B cell (primary cell): Measurements from ENCODE around the gene RCBTB1. TPM values are rescaled to one million over a fixed set of nuclear protein-coding genes. Genes with fewer than 3 reads are reported as not detected.
A peak's percentile ranks its signal among the peaks of the same experiment; 100 is the strongest.

Experiments used
- ATAC-seq: fragments of 200-7000 bp; cut with Tn5 transposase; one replicate; pipeline ENCODE4 v1.10.0; 2021; ENCODE audit warnings: low read depth, mild to moderate bottlenecking, moderate number of reproducible peaks, moderate library complexity
- CTCF ChIA-PET: fragments of 350-600 bp; sonication (Branson Sonifier 250); formaldehyde crosslinking; loops from one replicate; lab custom pipeline; 2021; ENCODE audit warnings: antibody characterized with exemption, inconsistent platforms; lab: Charles Lee
- POLR2A ChIA-PET: fragments of 350-600 bp; sonication (Branson Sonifier 250); formaldehyde crosslinking; loops from one replicate; lab custom pipeline; 2021; ENCODE audit warnings: antibody characterized with exemption; lab: Charles Lee
- DNase-seq: peaks from one replicate; pipeline ENCODE4 v3.0.0; 2013
- H2AFZ ChIP-seq: 2 replicates; pipeline ENCODE4 v1.6.1; 2012; ENCODE audit warnings: mild to moderate bottlenecking, low read depth, low read length; ENCODE audit not compliant: insufficient read depth, poor library complexity, severe bottlenecking
- H3K27ac ChIP-seq, 2 donors: 1 replicate in 1 of 2; 2 replicates in 1 of 2; pipeline ENCODE4 v1.5.1; 2012 to 2013; ENCODE audit warnings: low read length in 2 of 2, mild to moderate bottlenecking in 2 of 2, moderate library complexity in 1 of 2
- H3K27me3 ChIP-seq, 4 experiments: fragments of 200-600 bp in 1 of 4; sonication (generic) in 1 of 4; replicated peaks in 1 of 4; 1 replicate in 2 of 4; 2 replicates in 2 of 4; pipeline versions ENCODE4 v1.6.1 to v1.7.0; 2013 to 2016; ENCODE audit warnings: low read length in 3 of 4, mild to moderate bottlenecking in 2 of 4, mixed read lengths in 1 of 4, moderate library complexity in 1 of 4; ENCODE audit not compliant: insufficient read depth in 4 of 4, control insufficient read depth in 3 of 4; ENCODE audit errors: control extremely low read depth in 1 of 4
- H3K36me3 ChIP-seq, 2 experiments: replicated peaks in 1 of 2; 1 replicate in 1 of 2; 2 replicates in 1 of 2; pipeline versions ENCODE4 v1.6.1 to v1.7.1; 2013; ENCODE audit warnings: low read length in 1 of 2; ENCODE audit not compliant: insufficient read depth in 2 of 2, control insufficient read depth in 1 of 2; ENCODE audit errors: control extremely low read depth in 1 of 2, extremely low read depth in 1 of 2
- H3K4me1 ChIP-seq, 2 donors: fragments of 200-600 bp in 1 of 2; sonication (generic) in 1 of 2; 1 replicate in 1 of 2; 2 replicates in 1 of 2; pipeline versions ENCODE4 v1.5.1 to v1.6.1; 2013 to 2017; ENCODE audit warnings: low read length in 2 of 2; ENCODE audit not compliant: control insufficient read depth in 2 of 2, insufficient read depth in 2 of 2
- H3K4me2 ChIP-seq: replicated peaks from 2 replicates; pipeline ENCODE3; 2012; ENCODE audit warnings: mild to moderate bottlenecking, low read depth, low read length; ENCODE audit not compliant: poor library complexity, severe bottlenecking
- H3K4me3 ChIP-seq, 5 experiments: fragments of 200-600 bp in 1 of 5; sonication (generic) in 1 of 5; 1 replicate in 3 of 5; 2 replicates in 2 of 5; pipeline versions ENCODE4 v1.5.1 to v1.7.0; 2011 to 2016; ENCODE audit warnings: low read length in 4 of 5, mild to moderate bottlenecking in 4 of 5, low read depth in 2 of 5, control low read depth in 1 of 5, moderate library complexity in 1 of 5; ENCODE audit not compliant: insufficient read depth in 1 of 5; ENCODE audit errors: control extremely low read depth in 1 of 5, extremely low read depth in 1 of 5
- H3K79me2 ChIP-seq: fragments of 200-600 bp; sonication (generic); one replicate; pipeline ENCODE4 v1.6.0; 2016; ENCODE audit warnings: low read length; ENCODE audit not compliant: control insufficient read depth, insufficient read depth
- H3K9ac ChIP-seq: fragments of 200-600 bp; sonication (generic); 2 replicates; pipeline ENCODE4 v1.6.1; 2017; ENCODE audit warnings: mild to moderate bottlenecking, low read length, moderate library complexity
- H3K9me3 ChIP-seq, 3 donors: one replicate each; pipeline versions ENCODE4 v1.6.1 to v1.7.1; 2013; ENCODE audit warnings: low read length in 2 of 3; ENCODE audit not compliant: control insufficient read depth in 2 of 3, insufficient read depth in 1 of 3; ENCODE audit errors: control extremely low read depth in 1 of 3
- H4K20me1 ChIP-seq: 2 replicates; pipeline ENCODE4 v1.6.0; 2012; ENCODE audit warnings: mild to moderate bottlenecking, low read length; ENCODE audit not compliant: insufficient read depth, control insufficient read depth, poor library complexity, severe bottlenecking
- H3K27ac Mint-ChIP-seq: one replicate; pipeline ENCODE4 v1.8.0; 2021; ENCODE audit warnings: mixed read lengths
- H3K27me3 Mint-ChIP-seq: one replicate; pipeline ENCODE4 v1.8.0; 2021; ENCODE audit warnings: mixed read lengths
- H3K4me1 Mint-ChIP-seq: one replicate; pipeline ENCODE4 v1.8.0; 2021; ENCODE audit warnings: mixed read lengths
- H3K4me3 Mint-ChIP-seq: one replicate; pipeline ENCODE4 v1.8.0; 2021; ENCODE audit warnings: mixed read lengths
- H3K9me3 Mint-ChIP-seq: one replicate; pipeline ENCODE4 v1.8.0; 2022; ENCODE audit warnings: mixed read lengths; ENCODE audit not compliant: insufficient read depth
- EZH2 ChIP-seq: IDR thresholded peaks from 2 replicates; pipeline ENCODE4 v1.6.1; 2012; ENCODE audit warnings: borderline replicate concordance, low read depth, mild to moderate bottlenecking, moderate library complexity, low read length; ENCODE audit not compliant: insufficient read depth, poor library complexity, severe bottlenecking
- WGBS: methylation state at CpG from one replicate; pipeline ENCODE4 v1.1.5; 2013; ENCODE audit warnings: missing lambda C conversion rate; ENCODE audit not compliant: insufficient coverage; 5-methylcytosine and 5-hydroxymethylcytosine counted together
- intact Hi-C: fragments of 100-400 bp; cut with micrococcal nuclease; formaldehyde crosslinking; loops from one replicate; pipeline ENCODE4 v1.10.0; 2022
- polyA plus RNA-seq: library from polyadenylated mRNA; depleted of rRNA; stranded (reverse); fragments of >200 nt; gene quantifications from 2 replicates; pipeline ENCODE4 v1.2.3, GENCODE V29; 2012
- total RNA-seq, 2 donors: library from RNA; stranded (reverse); fragments of 120-200 nt in 1 of 2; gene quantifications; 1 replicate in 1 of 2; 2 replicates in 1 of 2; pipeline versions ENCODE4 v1.2.3 to v1.2.4, GENCODE V29; 2013 to 2022
- TF ChIP-seq, protein P1 (sequence below): fragments of 200-600 bp; IDR thresholded peaks from one replicate; pipeline ENCODE4 v1.8.0; 2022; ENCODE audit warnings: antibody characterized with exemption, mild to moderate bottlenecking

The RCBTB1 gene
- total and polyA plus RNA-seq, 2 donors (not counting 1 experiment from before 2014, with no cell fraction given), result 10.7 to 35.2 TPM

DNA sequence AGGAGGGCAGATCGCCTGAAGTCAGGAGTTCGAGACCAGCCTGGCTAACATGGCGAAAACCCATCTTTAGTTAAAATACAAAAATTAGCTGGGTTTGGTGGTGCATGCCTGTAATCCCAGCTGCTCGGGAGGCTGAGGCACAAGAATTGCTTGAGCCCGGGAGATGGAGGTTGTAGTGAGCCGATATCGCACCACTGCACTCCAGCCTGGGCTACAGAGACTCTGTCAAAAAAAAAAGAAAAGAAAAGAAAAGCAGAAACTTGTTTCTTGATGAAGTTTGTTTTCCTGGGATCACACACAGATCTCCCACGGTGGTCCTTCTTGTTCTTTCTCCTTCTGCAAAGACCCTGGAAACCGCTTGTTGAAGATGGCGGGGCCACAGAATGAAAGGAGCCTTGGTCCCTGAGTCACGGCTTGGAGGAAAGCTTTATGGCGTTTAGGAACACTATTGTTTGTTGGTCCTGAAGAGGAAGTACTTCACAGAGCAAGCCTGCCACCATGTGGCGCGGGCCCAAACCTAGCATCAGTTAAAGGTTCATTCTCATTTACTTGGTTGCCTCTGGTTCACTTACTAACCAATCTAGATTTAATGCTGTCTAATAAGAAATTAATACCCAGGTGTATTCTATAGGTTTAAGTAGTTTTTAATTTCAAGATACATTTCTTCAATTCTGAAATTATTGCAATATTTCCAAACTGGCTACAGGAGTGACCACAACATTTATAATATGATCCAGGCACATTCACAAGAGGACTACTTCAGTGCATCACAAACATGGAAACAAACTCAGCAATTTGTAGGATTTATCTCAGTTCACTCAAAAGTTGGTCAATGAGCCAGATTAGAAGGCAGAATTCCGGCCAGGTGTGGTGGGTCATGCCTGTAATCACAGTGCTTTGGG, 21.6 kb upstream of the RCBTB1 start:
- Mint-ChIP-seq H3K4me1 (peaks cover 25% of the 10 kb centered on the region), H3K27me3 (no peaks in the 10 kb centered on the region), H3K9me3 (no peaks in the 10 kb centered on the region), H3K4me3 (peak overlapping the region; percentile 90), H3K27ac (peak overlapping the region; percentile 92)
- H4K20me1 ChIP-seq, result no peaks in the 10 kb centered on the region
- peak; percentile 85 for DNase-seq
- H3K4me2 ChIP-seq, result peak overlapping the region; percentile 80
- ChIA-PET CTCF (interaction anchor here (0.6 to 4.3 kb wide), 49 partner anchors 8 to 1205 kb away, joined by 3 to 73 read pairs (median 4); partner anchors contain the start of genes ARL11, CAB39L, CDADC1 and PHF11), POLR2A (interaction anchor here (0.6 to 0.9 kb wide), 3 partner anchors 91 to 163 kb away, joined by 3 read pairs; partner anchors contain the start of genes CAB39L, PHF11 and SETDB2)
- H3K9me3 ChIP-seq, result peaks cover 0 to 3% (median 0%) of the 10 kb centered on the region in 3 donors
- 41% methylated on average over 7 of the region's 15 CpGs for WGBS
- peak overlapping the region; percentile 7 to 45 (median 36) for H3K4me3 ChIP-seq
- no peaks in the 10 kb centered on the region for H3K27me3 ChIP-seq
- TF ChIP-seq, protein P1, sequence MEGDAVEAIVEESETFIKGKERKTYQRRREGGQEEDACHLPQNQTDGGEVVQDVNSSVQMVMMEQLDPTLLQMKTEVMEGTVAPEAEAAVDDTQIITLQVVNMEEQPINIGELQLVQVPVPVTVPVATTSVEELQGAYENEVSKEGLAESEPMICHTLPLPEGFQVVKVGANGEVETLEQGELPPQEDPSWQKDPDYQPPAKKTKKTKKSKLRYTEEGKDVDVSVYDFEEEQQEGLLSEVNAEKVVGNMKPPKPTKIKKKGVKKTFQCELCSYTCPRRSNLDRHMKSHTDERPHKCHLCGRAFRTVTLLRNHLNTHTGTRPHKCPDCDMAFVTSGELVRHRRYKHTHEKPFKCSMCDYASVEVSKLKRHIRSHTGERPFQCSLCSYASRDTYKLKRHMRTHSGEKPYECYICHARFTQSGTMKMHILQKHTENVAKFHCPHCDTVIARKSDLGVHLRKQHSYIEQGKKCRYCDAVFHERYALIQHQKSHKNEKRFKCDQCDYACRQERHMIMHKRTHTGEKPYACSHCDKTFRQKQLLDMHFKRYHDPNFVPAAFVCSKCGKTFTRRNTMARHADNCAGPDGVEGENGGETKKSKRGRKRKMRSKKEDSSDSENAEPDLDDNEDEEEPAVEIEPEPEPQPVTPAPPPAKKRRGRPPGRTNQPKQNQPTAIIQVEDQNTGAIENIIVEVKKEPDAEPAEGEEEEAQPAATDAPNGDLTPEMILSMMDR, result peak; percentile 84
- no peak for TF ChIP-seq EZH2
- intact Hi-C loops, result loop anchor here (1.0 to 2.0 kb wide), 7 partner anchors 22 to 367 kb away; partner anchors contain the start of genes CAB39L, PHF11, RCBTB1 and SETDB2
- no peaks in the 10 kb centered on the region for H3K36me3 ChIP-seq
- peaks cover 12 to 19% of the 10 kb centered on the region in 2 donors for H3K4me1 ChIP-seq
- H2AFZ ChIP-seq, result peak overlapping the region; percentile 90
- ATAC-seq, result peak; percentile 95
- no peaks in the 10 kb centered on the region for H3K79me2 ChIP-seq
- H3K27ac ChIP-seq, result no peak overlapping the region
- peak overlapping the region; percentile 58 for H3K9ac ChIP-seq

DNA sequence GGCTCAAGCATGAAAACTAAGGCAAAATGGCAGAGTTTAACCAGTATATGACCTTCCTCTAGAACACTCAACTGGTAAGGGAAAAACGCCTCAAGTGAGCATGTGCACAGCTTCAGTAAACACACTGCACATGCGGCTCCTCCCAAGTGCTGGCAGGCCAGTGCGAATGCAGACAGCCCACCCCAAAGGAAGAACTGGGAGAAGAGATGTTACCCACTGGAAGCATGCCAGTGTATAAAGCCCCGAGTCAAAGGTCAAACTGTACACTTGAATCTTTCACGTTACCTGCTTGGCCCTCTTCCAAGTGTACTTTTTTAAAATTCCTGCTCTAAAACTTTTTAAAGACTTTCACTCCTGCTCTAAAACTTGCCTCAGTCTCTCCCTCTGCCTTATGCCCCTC, 19.2 kb upstream of the RCBTB1 start:
- ChIA-PET POLR2A (no interaction called here), CTCF (interaction anchor here (0.8 to 1.7 kb wide), 7 partner anchors 9 to 324 kb away, joined by 3 to 5 read pairs (median 4); partner anchors contain the start of gene CAB39L)
- Histone ChIP-seq H3K27me3 (no peaks in the 10 kb centered on the region), H3K9ac (no peak overlapping the region), H3K79me2 (no peaks in the 10 kb centered on the region), H3K4me3 (no peak overlapping the region), H3K4me1 (peaks cover 12 to 19% of the 10 kb centered on the region in 2 donors), H3K36me3 (no peaks in the 10 kb centered on the region), H4K20me1 (no peaks in the 10 kb centered on the region), H2AFZ (peak overlapping the region; percentile 34), H3K4me2 (no peak overlapping the region), H3K27ac (no peak overlapping the region), H3K9me3 (no peaks in the 10 kb centered on the region)
- DNase-seq, result no peak
- Mint-ChIP-seq H3K27ac (peak overlapping the region; percentile 76), H3K4me3 (no peak overlapping the region), H3K4me1 (peaks cover 25% of the 10 kb centered on the region), H3K27me3 (no peaks in the 10 kb centered on the region), H3K9me3 (no peaks in the 10 kb centered on the region)
- no peak for ATAC-seq
- TF ChIP-seq, protein P1, result no peak
- 70% methylated on average over 4 of the region's 5 CpGs for WGBS
- intact Hi-C loops, result no loop called here
